B cell (primary cell): Measurements from ENCODE around the gene CFL1. TPM values are rescaled to one million over a fixed set of nuclear protein-coding genes. Genes with fewer than 3 reads are reported as not detected.

Experiments
- ATAC-seq: fragments of 200-7000 bp; cut with Tn5 transposase; one replicate; pipeline ENCODE4 v1.10.0; 2021; ENCODE audit warnings: low read depth, mild to moderate bottlenecking, moderate number of reproducible peaks, moderate library complexity
- CTCF ChIA-PET: fragments of 350-600 bp; sonication (Branson Sonifier 250); formaldehyde crosslinking; loops from one replicate; lab custom pipeline; 2021; ENCODE audit warnings: antibody characterized with exemption, inconsistent platforms; lab: Charles Lee
- POLR2A ChIA-PET: fragments of 350-600 bp; sonication (Branson Sonifier 250); formaldehyde crosslinking; loops from one replicate; lab custom pipeline; 2021; ENCODE audit warnings: antibody characterized with exemption; lab: Charles Lee
- DNase-seq: peaks from one replicate; pipeline ENCODE4 v3.0.0; 2013
- H2AFZ ChIP-seq: 2 replicates; pipeline ENCODE4 v1.6.1; 2012; ENCODE audit warnings: mild to moderate bottlenecking, low read depth, low read length; ENCODE audit not compliant: insufficient read depth, poor library complexity, severe bottlenecking
- H3K27ac ChIP-seq, 2 donors: 1 replicate in 1 of 2; 2 replicates in 1 of 2; pipeline ENCODE4 v1.5.1; 2012 to 2013; ENCODE audit warnings: low read length in 2 of 2, mild to moderate bottlenecking in 2 of 2, moderate library complexity in 1 of 2
- H3K27me3 ChIP-seq, 4 experiments: fragments of 200-600 bp in 1 of 4; sonication (generic) in 1 of 4; replicated peaks in 1 of 4; 1 replicate in 2 of 4; 2 replicates in 2 of 4; pipeline versions ENCODE4 v1.6.1 to v1.7.0; 2013 to 2016; ENCODE audit warnings: low read length in 3 of 4, mild to moderate bottlenecking in 2 of 4, mixed read lengths in 1 of 4, moderate library complexity in 1 of 4; ENCODE audit not compliant: insufficient read depth in 4 of 4, control insufficient read depth in 3 of 4; ENCODE audit errors: control extremely low read depth in 1 of 4
- H3K36me3 ChIP-seq, 2 experiments: replicated peaks in 1 of 2; 1 replicate in 1 of 2; 2 replicates in 1 of 2; pipeline versions ENCODE4 v1.6.1 to v1.7.1; 2013; ENCODE audit warnings: low read length in 1 of 2; ENCODE audit not compliant: insufficient read depth in 2 of 2, control insufficient read depth in 1 of 2; ENCODE audit errors: control extremely low read depth in 1 of 2, extremely low read depth in 1 of 2
- H3K4me1 ChIP-seq, 2 donors: fragments of 200-600 bp in 1 of 2; sonication (generic) in 1 of 2; 1 replicate in 1 of 2; 2 replicates in 1 of 2; pipeline versions ENCODE4 v1.5.1 to v1.6.1; 2013 to 2017; ENCODE audit warnings: low read length in 2 of 2; ENCODE audit not compliant: control insufficient read depth in 2 of 2, insufficient read depth in 2 of 2
- H3K4me2 ChIP-seq: replicated peaks from 2 replicates; pipeline ENCODE3; 2012; ENCODE audit warnings: mild to moderate bottlenecking, low read depth, low read length; ENCODE audit not compliant: poor library complexity, severe bottlenecking
- H3K4me3 ChIP-seq, 5 experiments: fragments of 200-600 bp in 1 of 5; sonication (generic) in 1 of 5; 1 replicate in 3 of 5; 2 replicates in 2 of 5; pipeline versions ENCODE4 v1.5.1 to v1.7.0; 2011 to 2016; ENCODE audit warnings: low read length in 4 of 5, mild to moderate bottlenecking in 4 of 5, low read depth in 2 of 5, control low read depth in 1 of 5, moderate library complexity in 1 of 5; ENCODE audit not compliant: insufficient read depth in 1 of 5; ENCODE audit errors: control extremely low read depth in 1 of 5, extremely low read depth in 1 of 5
- H3K79me2 ChIP-seq: fragments of 200-600 bp; sonication (generic); one replicate; pipeline ENCODE4 v1.6.0; 2016; ENCODE audit warnings: low read length; ENCODE audit not compliant: control insufficient read depth, insufficient read depth
- H3K9ac ChIP-seq: fragments of 200-600 bp; sonication (generic); 2 replicates; pipeline ENCODE4 v1.6.1; 2017; ENCODE audit warnings: mild to moderate bottlenecking, low read length, moderate library complexity
- H3K9me3 ChIP-seq, 3 donors: one replicate each; pipeline versions ENCODE4 v1.6.1 to v1.7.1; 2013; ENCODE audit warnings: low read length in 2 of 3; ENCODE audit not compliant: control insufficient read depth in 2 of 3, insufficient read depth in 1 of 3; ENCODE audit errors: control extremely low read depth in 1 of 3
- H4K20me1 ChIP-seq: 2 replicates; pipeline ENCODE4 v1.6.0; 2012; ENCODE audit warnings: mild to moderate bottlenecking, low read length; ENCODE audit not compliant: insufficient read depth, control insufficient read depth, poor library complexity, severe bottlenecking
- H3K27ac Mint-ChIP-seq: one replicate; pipeline ENCODE4 v1.8.0; 2021; ENCODE audit warnings: mixed read lengths
- H3K27me3 Mint-ChIP-seq: one replicate; pipeline ENCODE4 v1.8.0; 2021; ENCODE audit warnings: mixed read lengths
- H3K4me1 Mint-ChIP-seq: one replicate; pipeline ENCODE4 v1.8.0; 2021; ENCODE audit warnings: mixed read lengths
- H3K4me3 Mint-ChIP-seq: one replicate; pipeline ENCODE4 v1.8.0; 2021; ENCODE audit warnings: mixed read lengths
- H3K9me3 Mint-ChIP-seq: one replicate; pipeline ENCODE4 v1.8.0; 2022; ENCODE audit warnings: mixed read lengths; ENCODE audit not compliant: insufficient read depth
- CTCF ChIP-seq: fragments of 200-600 bp; IDR thresholded peaks from one replicate; pipeline ENCODE4 v1.8.0; 2022; ENCODE audit warnings: antibody characterized with exemption, mild to moderate bottlenecking
- EZH2 ChIP-seq: IDR thresholded peaks from 2 replicates; pipeline ENCODE4 v1.6.1; 2012; ENCODE audit warnings: borderline replicate concordance, low read depth, mild to moderate bottlenecking, moderate library complexity, low read length; ENCODE audit not compliant: insufficient read depth, poor library complexity, severe bottlenecking
- WGBS: methylation state at CpG from one replicate; pipeline ENCODE4 v1.1.5; 2013; ENCODE audit warnings: missing lambda C conversion rate; ENCODE audit not compliant: insufficient coverage; 5-methylcytosine and 5-hydroxymethylcytosine counted together
- intact Hi-C: fragments of 100-400 bp; cut with micrococcal nuclease; formaldehyde crosslinking; loops from one replicate; pipeline ENCODE4 v1.10.0; 2022
- polyA plus RNA-seq: library from polyadenylated mRNA; depleted of rRNA; stranded (reverse); fragments of >200 nt; gene quantifications from 2 replicates; pipeline ENCODE4 v1.2.3, GENCODE V29; 2012
- total RNA-seq, 2 donors: library from RNA; stranded (reverse); fragments of 120-200 nt in 1 of 2; gene quantifications; 1 replicate in 1 of 2; 2 replicates in 1 of 2; pipeline versions ENCODE4 v1.2.3 to v1.2.4, GENCODE V29; 2013 to 2022

CFL1 gene
- total and polyA plus RNA-seq, 2 donors (not counting 1 experiment from before 2014, with no cell fraction given) = 455 to 990 TPM

- peak within 1 kb of the TSS; percentile 92 for H3K4me3 Mint-ChIP-seq
- TF ChIP-seq CTCF (peak; percentile 96), EZH2 (no peak)
Observed at GRCh38 chr11:65860278-65861164, 2.5 kb upstream of the CFL1 start, which contains the start of gene MUS81. Gene MUS81, plus strand, starts transcription at chr11:65860433. Its CDS starts 321 bp downstream, at chr11:65860754.

More at GRCh38 chr11:65860278-65861164, 2.5 kb upstream of the CFL1 start, which contains the start of gene MUS81:
- Mint-ChIP-seq H3K27ac (peak within 1 kb of the TSS; percentile 98), H3K27me3 (no peaks in the 10 kb centered on the region), H3K9me3 (no peaks in the 10 kb centered on the region), H3K4me1 (peaks cover 38% of the 10 kb centered on the region)
- ATAC-seq (peak; percentile 25), DNase-seq (peak; percentile 96)
- Histone ChIP-seq H3K36me3 (peaks cover 0 to 53% of the 10 kb centered on the region in 2 experiments), H3K27me3 (no peaks in the 10 kb centered on the region), H2AFZ (peak within 1 kb of the TSS; percentile 85), H3K27ac (peak within 1 kb of the TSS; percentile 77 to 89), H3K79me2 (peaks cover 50% of the 10 kb centered on the region), H3K9me3 (no peaks in the 10 kb centered on the region), H3K4me3 (peak within 1 kb of the TSS; percentile 81 to 98 (median 95)), H3K4me2 (peak within 1 kb of the TSS; percentile 94), H3K9ac (peak within 1 kb of the TSS; percentile 79), H4K20me1 (peaks cover 56% of the 10 kb centered on the region), H3K4me1 (peaks cover 27 to 46% of the 10 kb centered on the region in 2 donors)
- CTCF ChIA-PET = interaction anchor here (0.5 to 8.6 kb wide), 32 partner anchors 10 to 529 kb away, joined by 3 to 244 read pairs (median 4); partner anchors contain the start of genes AP5B1, BANF1, C11orf68 and CCDC85B
- WGBS = under 1% methylated on average over 78 of the region's 78 CpGs
- intact Hi-C loops = loop anchor here (1.0 kb wide), 3 partner anchors 24 to 129 kb away; partner anchors contain the start of gene FIBP
- POLR2A ChIA-PET = interaction anchor here (0.8 to 4.8 kb wide), 17 partner anchors 10 to 743 kb away, joined by 3 to 65 read pairs (median 8); partner anchors contain the start of genes BANF1, C11orf68, CCDC85B and EIF1AD
